Prostate gland (tissue), 2 donors: ENCODE measurements around the gene LBP.

Experiments used
- POLR2A ChIP-seq: fragments of 450-650 bp; IDR thresholded peaks from one replicate; pipeline ENCODE4 v1.6.1; 2016; ENCODE audit warnings: antibody characterized with exemption, mild to moderate bottlenecking
- POLR2AphosphoS5 ChIP-seq: sonication (generic); formaldehyde crosslinking; IDR thresholded peaks from one replicate; pipeline ENCODE4 v1.6.1; 2017; ENCODE audit warnings: antibody characterized with exemption
- TF ChIP-seq, protein P1 (sequence below), 4 experiments: fragments of 200-600 bp in 2 of 4; fragments of 450-650 bp in 2 of 4; sonication (generic) in 2 of 4; IDR thresholded peaks; 1 replicate in 3 of 4; 2 replicates in 1 of 4; pipeline ENCODE4 v1.5.1; 2016 to 2019; ENCODE audit warnings: antibody characterized with exemption in 4 of 4, mild to moderate bottlenecking in 2 of 4, moderate library complexity in 2 of 4

DNA sequence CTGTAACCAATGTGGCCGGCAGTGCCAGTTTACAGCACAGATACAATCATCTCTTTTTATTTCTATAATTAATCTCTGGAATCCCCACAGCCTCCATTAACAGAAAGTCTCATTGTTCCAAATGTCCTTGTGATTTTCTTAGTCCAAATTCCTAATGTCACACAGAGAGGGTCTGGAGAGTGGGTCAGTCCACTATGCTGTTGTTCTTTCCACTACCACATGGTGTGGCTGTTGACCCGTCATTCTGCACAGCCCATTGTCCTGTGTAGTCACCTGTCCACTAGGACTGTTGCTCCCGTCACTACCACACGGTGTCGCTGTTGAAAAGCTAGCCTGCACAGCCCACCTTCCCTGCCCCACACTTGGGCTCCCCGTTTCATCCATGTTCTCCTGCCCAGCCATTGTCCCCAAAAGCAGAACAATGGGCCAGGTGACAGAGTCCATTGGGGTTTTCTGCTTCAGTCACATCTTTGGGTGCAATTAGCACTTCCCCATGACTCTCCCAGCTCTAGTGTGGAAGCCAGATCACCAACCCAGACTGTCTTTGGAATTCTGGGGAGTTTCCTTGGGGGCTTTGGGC, 8.6 kb upstream of the LBP start:
- TF ChIP-seq, protein P1, sequence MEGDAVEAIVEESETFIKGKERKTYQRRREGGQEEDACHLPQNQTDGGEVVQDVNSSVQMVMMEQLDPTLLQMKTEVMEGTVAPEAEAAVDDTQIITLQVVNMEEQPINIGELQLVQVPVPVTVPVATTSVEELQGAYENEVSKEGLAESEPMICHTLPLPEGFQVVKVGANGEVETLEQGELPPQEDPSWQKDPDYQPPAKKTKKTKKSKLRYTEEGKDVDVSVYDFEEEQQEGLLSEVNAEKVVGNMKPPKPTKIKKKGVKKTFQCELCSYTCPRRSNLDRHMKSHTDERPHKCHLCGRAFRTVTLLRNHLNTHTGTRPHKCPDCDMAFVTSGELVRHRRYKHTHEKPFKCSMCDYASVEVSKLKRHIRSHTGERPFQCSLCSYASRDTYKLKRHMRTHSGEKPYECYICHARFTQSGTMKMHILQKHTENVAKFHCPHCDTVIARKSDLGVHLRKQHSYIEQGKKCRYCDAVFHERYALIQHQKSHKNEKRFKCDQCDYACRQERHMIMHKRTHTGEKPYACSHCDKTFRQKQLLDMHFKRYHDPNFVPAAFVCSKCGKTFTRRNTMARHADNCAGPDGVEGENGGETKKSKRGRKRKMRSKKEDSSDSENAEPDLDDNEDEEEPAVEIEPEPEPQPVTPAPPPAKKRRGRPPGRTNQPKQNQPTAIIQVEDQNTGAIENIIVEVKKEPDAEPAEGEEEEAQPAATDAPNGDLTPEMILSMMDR (IDR thresholded peaks at IDR 0.05): peak in 3 of 4 experiments; percentile 23 to 24 (median 24)
- no peak for TF ChIP-seq POLR2A
- no peak for TF ChIP-seq POLR2AphosphoS5
